ENCODE results near the gene SORBS1.

SORBS1 gene

DNA sequence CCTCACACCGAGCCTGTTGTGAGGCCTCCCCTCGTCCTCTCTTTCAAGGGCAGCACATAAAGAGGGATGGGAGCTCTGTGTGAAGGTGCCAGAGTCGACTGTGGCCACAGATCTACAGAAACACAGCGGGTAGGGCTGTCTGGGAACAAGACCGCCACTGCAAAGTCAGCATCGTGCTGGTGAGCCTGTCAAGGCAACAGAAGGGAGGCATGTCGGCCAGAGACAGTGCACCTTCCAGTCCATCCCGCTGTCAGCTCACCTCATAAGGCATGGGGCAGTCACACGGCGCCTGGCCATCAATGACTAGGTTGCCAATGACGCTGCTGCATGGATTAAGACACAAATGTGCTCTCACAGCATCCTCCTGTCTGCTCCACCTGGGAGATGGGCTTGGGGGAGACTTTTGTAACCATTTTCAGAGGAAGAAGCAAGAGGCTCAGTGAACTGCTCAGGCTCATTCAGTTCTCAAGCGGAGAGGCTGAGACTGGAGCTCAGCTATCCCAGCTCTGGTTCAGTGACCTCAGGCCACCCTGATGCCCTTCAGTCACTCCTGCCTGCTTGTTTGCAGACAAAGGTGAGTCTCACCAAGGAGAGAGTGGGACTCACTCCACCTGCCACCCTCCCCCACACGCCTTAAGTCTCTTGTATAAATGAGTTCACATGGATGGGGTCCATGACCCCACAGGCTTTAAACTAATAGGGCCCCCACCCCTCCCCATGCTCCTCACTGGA lies 125.5 kb downstream of the SORBS1 start:
- no peak for DNase-seq (ENCODE audit: low read depth)

DNA sequence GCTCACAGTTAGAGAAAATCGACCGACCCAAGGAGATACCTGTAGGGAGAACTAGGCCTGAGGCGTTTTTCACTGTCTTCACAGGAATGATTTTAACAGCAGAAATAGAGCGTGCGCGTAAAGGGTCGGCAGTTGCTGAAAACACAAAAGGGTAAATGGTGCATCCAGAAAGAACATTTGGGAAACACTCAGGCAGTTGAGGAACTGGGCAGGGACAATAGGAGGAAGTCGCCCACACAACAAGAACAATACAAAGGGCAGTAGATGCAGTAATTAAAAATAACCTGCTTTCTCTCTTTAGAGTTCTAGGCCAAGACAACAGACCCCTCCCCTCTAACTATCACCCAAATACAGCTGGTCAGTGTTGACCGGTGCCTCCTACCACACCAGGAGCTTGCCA lies 126.6 kb downstream of the SORBS1 start:
- DNase-seq (ENCODE audit: low read depth), result no peak

GRCh38 chr10:95431900-95432342 lies 129.2 kb downstream of the SORBS1 start:
- DNase-seq (ENCODE audit: low read depth), result no peak

GRCh38 chr10:95430231-95430951 lies 130.8 kb downstream of the SORBS1 start:
- DNase-seq (ENCODE audit: low read depth), result peak; percentile 6

GRCh38 chr10:95429639-95430038 lies 131.5 kb downstream of the SORBS1 start:
- DNase-seq (ENCODE audit: low read depth), result no peak

DNA sequence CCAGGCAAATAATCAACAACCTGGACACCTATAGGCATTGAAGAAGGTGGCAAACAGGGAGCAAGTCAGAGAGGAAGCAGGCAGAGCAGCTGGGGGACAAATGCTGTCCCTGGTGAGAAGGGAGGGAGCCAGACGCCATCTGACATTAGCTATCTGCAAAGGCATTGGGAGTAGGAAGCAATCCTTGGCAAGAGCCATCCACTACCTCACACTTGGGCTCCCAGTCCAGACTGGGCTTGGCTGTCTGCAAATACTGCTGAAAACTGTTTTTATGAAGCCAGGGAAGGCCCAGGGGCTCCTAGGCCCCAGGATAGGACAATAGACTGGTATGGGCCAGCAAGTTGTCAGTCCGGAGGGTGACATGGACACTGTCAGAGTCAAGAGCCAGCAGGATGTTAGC lies 132.5 kb downstream of the SORBS1 start:
- no peak for DNase-seq (ENCODE audit: low read depth)

DNA sequence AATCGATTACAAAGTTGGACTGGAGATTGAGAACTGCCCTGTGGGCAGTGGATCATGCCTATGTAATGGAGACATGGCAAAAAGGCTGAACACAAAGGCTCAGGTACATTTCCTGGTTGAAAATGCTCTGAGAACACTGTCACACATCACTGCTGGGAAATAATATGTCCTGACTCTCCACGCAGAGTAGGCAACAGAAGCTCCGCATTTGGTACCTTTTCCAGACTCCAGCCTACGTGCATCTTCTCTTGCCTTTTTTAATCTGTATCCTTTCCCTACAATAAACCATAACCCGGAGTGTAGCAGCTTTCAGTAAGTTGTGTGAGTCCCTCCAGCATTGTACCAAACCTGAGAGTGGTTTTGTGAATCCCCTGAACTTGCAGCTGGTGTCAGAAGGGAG lies 134.7 kb downstream of the SORBS1 start:
- no peak for DNase-seq (ENCODE audit: low read depth)

DNA sequence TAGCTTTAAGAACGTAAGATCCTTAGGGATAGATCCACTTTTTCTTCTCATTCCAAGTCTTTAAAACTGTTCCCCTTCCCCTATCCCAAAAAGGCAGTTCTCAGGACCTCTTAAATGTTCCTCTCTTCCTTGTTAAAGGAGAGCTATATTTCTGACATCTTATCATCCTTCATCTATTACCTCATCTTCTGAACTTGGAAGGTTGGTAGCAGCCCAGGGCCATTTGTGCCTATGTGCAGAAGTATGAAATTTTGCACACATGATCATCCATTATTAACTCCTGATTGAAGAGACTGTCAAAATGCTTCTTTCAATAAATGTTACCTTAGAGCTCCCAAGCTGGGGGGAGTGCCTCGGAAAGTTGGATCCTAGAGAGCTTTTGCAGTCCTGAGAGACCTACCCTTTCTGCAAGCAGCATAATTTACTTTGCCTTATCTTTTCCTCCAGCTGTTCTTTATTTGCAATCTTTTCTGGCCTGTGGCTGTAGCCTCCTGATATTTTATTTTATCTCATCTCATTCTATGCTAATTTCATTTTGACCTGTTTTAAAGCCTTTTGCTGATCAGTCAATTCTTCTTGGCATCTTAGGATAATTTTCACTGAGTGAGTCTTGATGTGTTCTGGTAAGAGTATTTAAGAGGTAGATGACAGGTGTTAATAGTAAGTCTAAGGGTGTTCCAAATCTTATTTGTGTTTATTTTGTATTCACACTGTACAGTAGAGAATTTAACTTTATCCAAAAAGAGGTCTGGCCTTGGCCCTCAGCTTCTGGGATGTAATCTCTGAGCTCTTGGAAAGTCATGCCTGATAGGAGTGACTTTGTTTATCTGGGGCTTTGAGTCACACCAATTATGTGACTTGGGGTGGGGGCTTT lies 135.3 kb downstream of the SORBS1 start:
- DNase-seq (ENCODE audit: low read depth), result no peak

DNA sequence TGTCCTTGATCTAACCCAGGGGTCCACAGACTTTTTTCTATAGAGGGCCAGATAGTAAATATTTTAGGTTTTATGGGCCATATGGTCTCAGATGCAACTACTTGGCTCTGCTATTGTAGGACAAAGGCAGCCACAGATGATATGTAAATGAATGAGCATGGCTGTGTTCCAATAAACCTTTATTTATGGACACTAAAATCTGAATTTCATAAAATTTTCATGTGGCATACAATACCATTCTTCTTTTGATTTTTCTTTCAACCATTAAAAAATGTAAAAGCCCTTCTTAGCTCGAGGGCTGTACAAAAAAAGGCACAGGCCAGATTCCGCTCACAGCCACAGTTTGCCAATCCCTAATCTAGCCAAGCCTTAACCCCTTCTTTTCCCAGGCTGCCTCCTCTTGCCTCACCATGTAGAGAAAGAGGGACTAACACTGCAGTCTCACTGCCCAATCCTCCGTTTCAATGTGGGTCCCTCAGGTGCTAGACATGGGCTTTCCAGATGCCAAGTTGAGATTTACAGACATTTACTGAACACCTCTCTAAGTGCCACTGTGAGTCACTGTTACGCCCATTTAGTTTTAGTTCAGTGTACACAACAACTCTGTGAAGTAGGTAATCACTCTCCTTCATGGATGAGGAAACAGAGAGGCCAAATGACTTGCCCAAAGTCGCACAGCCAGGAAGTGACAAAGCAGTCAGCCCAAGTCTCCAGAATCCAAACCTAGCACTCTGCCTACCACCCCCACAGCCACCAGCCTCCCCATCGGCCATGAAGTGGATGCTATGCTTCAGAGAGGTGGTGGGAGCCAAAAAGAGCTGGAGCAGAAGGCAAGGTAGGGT lies 137.8 kb downstream of the SORBS1 start:
- no peak for DNase-seq (ENCODE audit: low read depth)

GRCh38 chr10:95422233-95422632 lies 138.9 kb downstream of the SORBS1 start:
- DNase-seq (ENCODE audit: low read depth), result no peak

DNA sequence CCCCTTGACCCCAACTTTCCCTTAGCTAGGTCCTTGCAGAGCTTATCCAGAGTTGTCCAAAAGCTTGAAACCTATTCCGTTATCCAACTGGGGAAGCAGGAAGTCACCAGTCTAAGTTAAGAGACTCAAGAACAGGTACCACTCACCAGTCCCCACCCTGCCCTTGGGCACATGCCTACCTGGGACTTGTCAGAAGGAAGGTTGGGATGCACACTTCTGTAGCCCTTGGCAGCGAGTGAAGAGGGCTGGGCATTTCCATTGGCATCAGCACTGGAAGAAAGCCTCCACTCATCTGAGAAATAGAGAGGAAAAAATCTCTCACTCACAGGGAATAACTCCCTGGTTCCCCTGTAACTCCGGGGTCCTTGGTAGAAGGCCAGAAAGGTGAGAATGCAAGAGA lies 139.4 kb downstream of the SORBS1 start:
- no peak for DNase-seq (ENCODE audit: low read depth)

- DNase-seq (ENCODE audit: low read depth), result no peak
Measured at GRCh38 chr10:95419399-95419798, 141.8 kb downstream of the SORBS1 start.

- DNase-seq (ENCODE audit: low read depth), result no peak
Measured at GRCh38 chr10:95416973-95417372, 144.2 kb downstream of the SORBS1 start.

DNA sequence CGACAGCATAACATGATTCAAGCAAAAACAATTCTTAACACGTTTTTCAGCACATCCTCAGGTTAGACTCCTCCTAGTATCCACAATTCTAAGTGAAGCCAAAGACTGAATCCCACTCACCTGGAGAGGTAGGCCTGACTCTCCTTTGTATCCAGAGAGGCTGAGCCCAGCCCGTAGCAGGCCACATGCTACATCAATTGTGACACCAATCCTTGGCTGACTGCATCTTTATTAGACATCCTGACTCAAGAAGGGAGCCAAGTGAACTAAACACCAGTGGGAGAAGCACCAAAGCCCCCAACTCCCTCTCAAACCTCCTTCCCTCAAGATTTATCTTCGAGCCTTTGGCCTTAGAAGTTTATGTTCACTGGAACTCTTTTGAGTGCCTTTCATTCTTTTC lies 144.9 kb downstream of the SORBS1 start:
- DNase-seq (ENCODE audit: low read depth), result no peak

GRCh38 chr10:95415621-95416031 lies 145.5 kb downstream of the SORBS1 start:
- DNase-seq (ENCODE audit: low read depth), result no peak

DNA sequence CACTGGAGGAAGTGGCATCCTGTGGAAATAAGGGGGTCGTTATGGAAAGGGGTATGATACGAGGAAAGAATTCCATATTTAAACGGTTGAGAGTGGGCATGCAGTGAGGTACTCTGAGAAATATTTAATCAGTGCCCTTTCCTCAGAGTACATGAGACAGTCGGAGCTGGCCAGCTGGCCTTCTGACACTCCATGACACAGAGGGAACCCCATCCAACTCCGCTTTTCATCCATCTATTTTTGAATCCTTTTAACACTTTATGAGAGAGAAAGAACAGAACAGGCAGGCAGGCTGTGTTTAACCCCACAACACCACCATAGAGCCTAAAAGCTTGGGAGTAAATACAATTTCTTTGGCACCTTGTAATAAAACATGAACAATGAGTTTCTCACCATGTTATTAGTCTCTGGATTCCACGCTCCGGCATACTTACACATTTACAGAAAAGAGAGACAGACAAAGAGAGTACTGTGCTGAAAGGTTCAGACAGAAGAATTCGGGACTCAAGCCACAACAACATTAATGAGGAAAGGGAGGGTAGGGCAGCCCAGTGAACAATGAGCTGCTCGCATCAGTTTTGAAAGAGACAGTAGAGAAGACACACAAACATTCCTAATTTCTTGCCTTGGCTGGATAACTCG lies 146.2 kb downstream of the SORBS1 start:
- DNase-seq (ENCODE audit: low read depth), result no peak

DNA sequence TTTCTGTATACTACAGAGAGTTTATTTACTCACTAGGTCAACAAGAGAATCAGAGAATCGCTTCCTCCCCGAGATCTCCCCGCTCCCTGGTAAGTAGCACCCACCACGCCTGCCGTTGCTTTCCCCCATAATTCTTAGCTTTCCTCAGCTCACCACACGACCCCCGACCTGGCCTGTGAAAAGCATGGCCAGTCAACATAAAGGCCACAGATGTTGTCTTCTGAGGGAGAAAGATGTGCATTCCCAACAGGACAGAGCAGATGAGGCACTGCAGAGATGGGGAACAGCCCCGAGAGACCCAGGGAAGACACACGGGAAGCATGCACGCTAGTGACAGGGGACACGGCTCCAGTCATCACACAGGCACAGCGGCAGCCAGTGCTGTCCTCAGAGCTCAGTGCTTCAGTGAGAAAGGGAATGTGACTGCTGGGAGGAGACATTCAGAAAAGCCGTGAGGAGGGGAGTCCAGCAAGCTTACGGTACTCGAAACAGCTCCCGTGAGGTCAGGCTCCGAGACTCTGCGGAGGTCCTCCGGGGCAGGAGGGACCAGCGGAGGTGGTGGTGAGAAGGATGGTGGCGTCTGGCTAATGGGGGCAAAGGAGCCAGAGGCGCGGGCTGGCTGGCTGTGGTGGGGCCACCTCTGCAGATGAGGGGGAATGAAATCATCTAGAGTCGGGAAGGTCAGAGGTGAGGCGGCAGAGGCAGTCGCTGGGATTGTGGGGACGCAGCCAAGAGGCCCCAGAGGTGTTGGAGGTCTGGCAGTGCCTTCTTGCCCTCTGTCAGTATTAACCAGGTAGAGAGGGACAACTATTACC lies 146.9 kb downstream of the SORBS1 start:
- DNase-seq (ENCODE audit: low read depth), result no peak

GRCh38 chr10:95413588-95413987 lies 147.6 kb downstream of the SORBS1 start:
- no peak for DNase-seq (ENCODE audit: low read depth)

- DNase-seq (ENCODE audit: low read depth), result no peak
Measured at GRCh38 chr10:95411635-95412034, 149.5 kb downstream of the SORBS1 start.

Measured in T follicular helper cell (primary cell).